ENCODE results near the gene SUGCT. TPM values are rescaled to one million over a fixed set of nuclear protein-coding genes. Genes with fewer than 3 reads are reported as not detected.

Gene SUGCT
- total RNA-seq, 1 donor from 2014 or later: 1.7 TPM

DNA sequence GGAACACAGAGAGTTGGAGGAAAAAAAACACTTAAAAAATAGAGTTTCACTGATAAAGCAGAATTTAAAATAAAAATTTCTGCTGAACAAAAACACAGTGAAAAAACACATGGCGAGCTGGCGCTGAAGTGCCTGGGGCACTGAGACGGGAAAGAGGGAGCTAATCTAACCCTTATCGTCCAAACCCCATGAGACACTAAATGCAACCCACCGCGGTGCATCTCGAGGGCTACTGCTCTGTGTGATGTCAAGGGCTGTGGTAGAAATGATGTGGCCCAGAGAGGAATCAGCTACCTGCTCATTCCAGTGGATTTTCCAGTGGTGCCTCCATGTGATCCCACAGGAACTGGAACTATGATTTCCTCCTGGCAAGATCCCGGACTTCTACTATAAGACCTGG, 499.3 kb downstream of the SUGCT start:
- no peaks in the 10 kb centered on the region for H3K9me3 ChIP-seq
- no peak for TF ChIP-seq CTCF (IDR thresholded peaks at IDR 0.05)
- H3K27ac ChIP-seq: no peak overlapping the region
- H3K4me1 ChIP-seq: no peaks in the 10 kb centered on the region
- no peak for ATAC-seq
- no peak for DNase-seq
- H3K27me3 ChIP-seq (ENCODE audit: low read depth): no peaks in the 10 kb centered on the region
- no peaks in the 10 kb centered on the region for H3K36me3 ChIP-seq
- intact Hi-C loops (cut with DNase I): no loop called here
- H3K4me3 ChIP-seq: no peak overlapping the region

- Histone ChIP-seq H3K27ac (no peak overlapping the region), H3K4me3 (no peak overlapping the region), H3K36me3 (no peaks in the 10 kb centered on the region), H3K27me3 (ENCODE audit: low read depth) (no peaks in the 10 kb centered on the region), H3K4me1 (no peaks in the 10 kb centered on the region), H3K9me3 (no peaks in the 10 kb centered on the region)
- ATAC-seq (no peak), DNase-seq (no peak)
- intact Hi-C loops (cut with DNase I): no loop called here
- no peak for TF ChIP-seq CTCF (IDR thresholded peaks at IDR 0.05)
These were observed 503.9 kb downstream of the SUGCT start for GRCh38 chr7:40638545-40639320.

DNA sequence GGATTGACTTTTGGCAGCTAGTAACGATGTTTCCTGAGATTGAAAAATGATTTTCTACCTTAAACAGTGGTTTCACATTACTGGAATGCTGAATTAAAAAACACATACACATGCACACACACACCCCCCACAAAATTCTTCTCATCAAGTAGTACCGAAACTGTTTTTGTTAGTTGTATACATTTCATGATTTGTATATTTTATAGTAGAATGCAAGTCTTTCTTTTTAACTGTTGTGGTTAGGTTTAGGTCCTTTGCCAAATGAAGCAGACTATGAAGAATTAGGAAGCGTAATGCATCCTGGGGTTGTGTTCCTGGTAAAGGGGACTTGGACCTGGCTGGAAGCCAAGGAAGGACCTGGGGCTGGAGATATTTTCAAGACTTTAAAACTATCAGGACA, 505.8 kb downstream of the SUGCT start:
- no peaks in the 10 kb centered on the region for H3K36me3 ChIP-seq
- intact Hi-C loops (cut with DNase I): no loop called here
- no peak overlapping the region for H3K4me3 ChIP-seq
- H3K4me1 ChIP-seq: no peaks in the 10 kb centered on the region
- no peak for TF ChIP-seq CTCF (IDR thresholded peaks at IDR 0.05)
- DNase-seq: no peak
- no peaks in the 10 kb centered on the region for H3K27me3 ChIP-seq (ENCODE audit: low read depth)
- no peaks in the 10 kb centered on the region for H3K9me3 ChIP-seq
- no peak for ATAC-seq
- no peak overlapping the region for H3K27ac ChIP-seq

GRCh38 chr7:40641701-40642100, 506.9 kb downstream of the SUGCT start:
- DNase-seq: no peak
- Histone ChIP-seq H3K27ac (no peak overlapping the region), H3K9me3 (no peaks in the 10 kb centered on the region), H3K27me3 (ENCODE audit: low read depth) (no peaks in the 10 kb centered on the region), H3K4me3 (no peak overlapping the region), H3K36me3 (no peaks in the 10 kb centered on the region), H3K4me1 (no peaks in the 10 kb centered on the region)
- intact Hi-C loops (cut with DNase I): no loop called here
- TF ChIP-seq CTCF (IDR thresholded peaks at IDR 0.05): no peak
- ATAC-seq: no peak

DNA sequence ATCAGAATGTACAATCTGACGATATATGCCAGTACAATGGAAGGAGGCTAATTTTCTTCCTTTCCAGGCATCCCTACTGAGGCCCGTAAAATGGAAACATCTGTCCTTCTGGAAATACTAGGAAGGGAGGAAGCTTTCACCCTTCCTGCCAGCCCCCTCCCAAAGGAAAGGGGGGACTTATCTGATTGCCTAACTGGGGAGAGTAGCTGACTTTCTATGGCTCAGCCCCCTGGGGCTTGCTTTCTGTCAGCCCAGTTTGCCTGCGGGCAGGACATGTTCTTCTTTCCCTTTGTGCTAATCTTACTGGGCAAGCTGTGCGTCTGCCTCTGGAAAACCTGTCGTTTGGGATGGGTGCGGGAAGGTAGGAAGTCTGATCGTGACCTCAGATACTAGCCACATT, 508.9 kb downstream of the SUGCT start:
- Histone ChIP-seq H3K4me3 (no peak overlapping the region), H3K4me1 (no peaks in the 10 kb centered on the region), H3K36me3 (no peaks in the 10 kb centered on the region), H3K9me3 (no peaks in the 10 kb centered on the region), H3K27ac (no peak overlapping the region), H3K27me3 (ENCODE audit: low read depth) (no peaks in the 10 kb centered on the region)
- DNase-seq (no peak), ATAC-seq (no peak)
- intact Hi-C loops (cut with DNase I): no loop called here
- no peak for TF ChIP-seq CTCF (IDR thresholded peaks at IDR 0.05)

All from lower lobe of right lung (tissue), 2 donors.